ENCODE results near the gene ATOSA. TPM values are rescaled to one million over a fixed set of nuclear protein-coding genes. Genes with fewer than 3 reads are reported as not detected.

The ATOSA gene
- total RNA-seq, 1 donor from 2014 or later = 96.8 TPM

DNA sequence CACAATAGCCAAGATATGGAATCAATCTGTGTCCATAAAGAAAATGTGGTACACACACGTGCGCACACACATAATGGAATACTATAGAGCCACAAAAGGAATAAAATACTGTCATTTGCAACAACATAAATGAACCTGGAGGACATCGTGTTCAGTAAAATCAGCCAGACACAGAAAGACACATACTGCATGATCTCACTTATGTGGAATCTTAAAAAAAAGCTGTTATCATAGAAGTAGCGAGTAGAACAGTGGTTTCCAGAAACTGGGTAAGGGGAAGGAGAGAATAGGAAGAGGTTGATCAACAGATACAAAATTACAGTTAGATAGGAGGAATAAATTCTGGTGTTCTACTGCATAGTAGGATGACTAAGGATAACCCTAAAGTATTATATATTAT lies 11.1 kb downstream of the ATOSA start:
- peaks cover 31% of the 10 kb centered on the region for H3K4me1 Mint-ChIP-seq
- ATAC-seq (ENCODE audit: low read depth) = no peak
- H3K4me3 Mint-ChIP-seq = no peak overlapping the region
- ChIA-PET CTCF (interaction anchor here (0.9 kb wide), 1 partner anchor 62 kb away, joined by 4 read pairs; no protein-coding TSS in a partner anchor), POLR2A (interaction anchor here (0.6 to 0.9 kb wide), 2 partner anchors 12 to 34 kb away, joined by 4 to 13 read pairs; no protein-coding TSS in a partner anchor)
- H3K27me3 Mint-ChIP-seq = no peaks in the 10 kb centered on the region
- peak overlapping the region; percentile 47 for H3K27ac Mint-ChIP-seq
- intact Hi-C loops (cut with micrococcal nuclease) = no loop called here
- DNase-seq = no peak
- H3K36me3 Mint-ChIP-seq (ENCODE audit: low read depth) = peaks cover 83% of the 10 kb centered on the region
- TF ChIP-seq, protein P1, sequence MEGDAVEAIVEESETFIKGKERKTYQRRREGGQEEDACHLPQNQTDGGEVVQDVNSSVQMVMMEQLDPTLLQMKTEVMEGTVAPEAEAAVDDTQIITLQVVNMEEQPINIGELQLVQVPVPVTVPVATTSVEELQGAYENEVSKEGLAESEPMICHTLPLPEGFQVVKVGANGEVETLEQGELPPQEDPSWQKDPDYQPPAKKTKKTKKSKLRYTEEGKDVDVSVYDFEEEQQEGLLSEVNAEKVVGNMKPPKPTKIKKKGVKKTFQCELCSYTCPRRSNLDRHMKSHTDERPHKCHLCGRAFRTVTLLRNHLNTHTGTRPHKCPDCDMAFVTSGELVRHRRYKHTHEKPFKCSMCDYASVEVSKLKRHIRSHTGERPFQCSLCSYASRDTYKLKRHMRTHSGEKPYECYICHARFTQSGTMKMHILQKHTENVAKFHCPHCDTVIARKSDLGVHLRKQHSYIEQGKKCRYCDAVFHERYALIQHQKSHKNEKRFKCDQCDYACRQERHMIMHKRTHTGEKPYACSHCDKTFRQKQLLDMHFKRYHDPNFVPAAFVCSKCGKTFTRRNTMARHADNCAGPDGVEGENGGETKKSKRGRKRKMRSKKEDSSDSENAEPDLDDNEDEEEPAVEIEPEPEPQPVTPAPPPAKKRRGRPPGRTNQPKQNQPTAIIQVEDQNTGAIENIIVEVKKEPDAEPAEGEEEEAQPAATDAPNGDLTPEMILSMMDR (IDR thresholded peaks at IDR 0.05) = no peak
- H3K9me3 Mint-ChIP-seq = no peaks in the 10 kb centered on the region

DNA sequence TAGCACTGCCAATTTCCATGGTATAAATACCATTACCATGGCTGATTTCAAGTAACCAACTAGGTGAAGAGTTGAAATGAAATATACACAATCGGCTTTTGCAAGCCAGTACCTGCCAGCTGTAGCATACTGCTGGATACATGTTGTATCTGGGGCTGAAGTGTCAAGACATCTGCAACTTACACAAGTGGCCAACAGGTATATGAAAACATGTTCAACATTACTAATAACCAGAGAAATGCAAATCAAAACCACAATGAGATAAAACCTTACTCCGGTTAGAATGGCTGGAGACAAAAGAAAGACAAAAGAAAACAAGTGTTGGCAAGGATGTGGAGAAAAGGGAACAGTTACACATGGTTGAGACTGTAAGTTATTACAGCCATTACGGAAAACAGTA lies 11.6 kb downstream of the ATOSA start:
- ChIA-PET POLR2A (no interaction called here), CTCF (no interaction called here)
- DNase-seq (no peak), ATAC-seq (ENCODE audit: low read depth) (peak; percentile 42)
- Mint-ChIP-seq H3K36me3 (ENCODE audit: low read depth) (peaks cover 82% of the 10 kb centered on the region), H3K4me3 (no peak overlapping the region), H3K4me1 (peaks cover 26% of the 10 kb centered on the region), H3K27me3 (no peaks in the 10 kb centered on the region), H3K27ac (peak overlapping the region; percentile 47), H3K9me3 (no peaks in the 10 kb centered on the region)
- TF ChIP-seq, protein P1 (IDR thresholded peaks at IDR 0.05) = no peak
- intact Hi-C loops (cut with micrococcal nuclease) = no loop called here

DNA sequence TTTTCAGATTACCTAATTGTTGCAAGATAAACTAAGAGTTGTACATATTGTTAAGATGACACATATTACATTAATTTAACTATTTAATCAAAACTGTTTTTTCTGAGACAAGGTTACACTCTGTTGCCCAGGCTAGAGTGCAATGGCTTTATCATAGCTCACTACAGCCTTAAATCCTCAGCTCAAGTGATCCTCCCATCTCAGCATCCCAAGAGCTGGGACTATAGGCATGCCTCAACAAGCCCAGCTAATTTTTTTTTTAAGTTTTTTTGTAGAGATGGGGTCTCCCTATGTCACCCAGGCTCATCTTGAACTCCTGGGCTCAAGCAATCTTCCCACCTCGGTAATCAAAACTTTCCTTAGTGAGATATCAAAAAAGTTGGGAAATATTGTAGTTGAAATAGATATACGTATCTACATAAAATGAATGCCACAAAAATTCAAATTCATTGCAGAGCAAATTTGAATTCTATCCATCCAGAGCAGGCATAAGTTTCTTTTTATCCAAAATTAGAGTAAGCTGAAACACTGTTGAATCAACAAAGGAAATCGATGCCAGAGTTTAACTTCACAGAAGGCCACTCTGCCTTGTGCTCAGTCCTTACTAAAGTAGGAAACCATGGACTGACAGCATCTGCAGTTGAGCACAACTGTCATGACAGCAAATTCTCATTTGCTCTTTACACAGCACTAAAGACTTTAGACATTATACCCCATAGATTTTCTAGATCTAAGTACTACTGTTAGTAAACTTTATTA lies 15.5 kb downstream of the ATOSA start:
- CTCF ChIA-PET = interaction anchor here (2.2 kb wide), 1 partner anchor 72 kb away, joined by 5 read pairs; no protein-coding TSS in a partner anchor
- POLR2A ChIA-PET = interaction anchor here (2.1 kb wide), 1 partner anchor 14 kb away, joined by 9 read pairs; no protein-coding TSS in a partner anchor
- ATAC-seq (ENCODE audit: low read depth) (no peak), DNase-seq (no peak)
- no peaks in the 10 kb centered on the region for H3K9me3 Mint-ChIP-seq
- H3K36me3 Mint-ChIP-seq (ENCODE audit: low read depth) = peaks cover 77% of the 10 kb centered on the region
- TF ChIP-seq, protein P1 (IDR thresholded peaks at IDR 0.05) = no peak
- H3K27ac Mint-ChIP-seq = no peak overlapping the region
- no peak overlapping the region for H3K4me3 Mint-ChIP-seq
- intact Hi-C loops (cut with micrococcal nuclease) = no loop called here
- no peaks in the 10 kb centered on the region for H3K27me3 Mint-ChIP-seq
- peaks cover 25% of the 10 kb centered on the region for H3K4me1 Mint-ChIP-seq

DNA sequence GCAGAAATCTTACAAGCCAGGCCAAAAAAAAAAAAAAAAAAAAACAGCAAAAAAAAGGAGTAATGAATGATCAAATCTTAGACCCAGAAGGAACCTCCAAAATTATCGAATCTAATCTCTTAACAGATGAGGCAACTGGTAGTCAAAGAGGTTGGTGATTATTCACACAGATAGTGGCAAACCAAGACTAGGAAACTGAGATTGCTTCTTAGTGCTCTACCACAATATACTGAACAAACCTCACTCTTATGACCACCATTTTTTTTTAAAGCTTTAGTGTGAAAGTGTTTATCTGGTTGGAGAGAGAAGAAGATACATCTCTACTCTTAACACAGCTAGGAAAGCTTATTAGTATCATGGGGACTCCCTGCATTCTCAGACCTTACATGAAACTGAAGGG lies 17.3 kb downstream of the ATOSA start:
- no peak for ATAC-seq (ENCODE audit: low read depth)
- DNase-seq = no peak
- Mint-ChIP-seq H3K27me3 (no peaks in the 10 kb centered on the region), H3K4me1 (peaks cover 21% of the 10 kb centered on the region), H3K4me3 (no peak overlapping the region), H3K36me3 (ENCODE audit: low read depth) (peaks cover 80% of the 10 kb centered on the region), H3K9me3 (no peaks in the 10 kb centered on the region), H3K27ac (no peak overlapping the region)
- TF ChIP-seq, protein P1 (IDR thresholded peaks at IDR 0.05) = no peak
- intact Hi-C loops (cut with micrococcal nuclease) = loop anchor here (2.0 kb wide), 1 partner anchor 15 kb away; no protein-coding TSS in a partner anchor
- CTCF ChIA-PET = interaction anchor here (2.2 kb wide), 1 partner anchor 74 kb away, joined by 5 read pairs; no protein-coding TSS in a partner anchor
- POLR2A ChIA-PET = no interaction called here

DNA sequence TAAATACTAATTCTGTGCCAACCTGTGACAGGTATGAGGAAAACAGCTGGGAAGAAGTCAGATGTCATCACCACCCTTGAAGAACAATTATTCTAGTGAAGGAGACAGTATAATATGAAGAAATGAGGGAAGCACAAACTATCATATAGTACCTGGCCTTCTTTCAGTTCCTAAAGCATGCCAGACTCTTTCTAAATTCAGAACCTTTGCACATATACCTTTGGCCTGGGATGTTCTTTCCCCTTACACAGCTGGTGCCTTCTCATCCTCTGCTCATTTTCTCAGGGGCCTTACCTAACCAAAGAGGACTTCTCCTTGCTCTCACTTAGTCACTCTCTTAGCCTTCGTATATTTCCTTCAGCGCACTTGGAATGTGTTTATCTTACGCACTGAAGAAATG lies 19.0 kb downstream of the ATOSA start:
- intact Hi-C loops (cut with micrococcal nuclease) = loop anchor here (2.0 kb wide), 1 partner anchor 17 kb away; no protein-coding TSS in a partner anchor
- no peaks in the 10 kb centered on the region for H3K9me3 Mint-ChIP-seq
- peaks cover 74% of the 10 kb centered on the region for H3K36me3 Mint-ChIP-seq (ENCODE audit: low read depth)
- DNase-seq (no peak), ATAC-seq (ENCODE audit: low read depth) (no peak)
- TF ChIP-seq, protein P1 (IDR thresholded peaks at IDR 0.05) = no peak
- H3K4me1 Mint-ChIP-seq = peaks cover 18% of the 10 kb centered on the region
- H3K27me3 Mint-ChIP-seq = no peaks in the 10 kb centered on the region
- H3K4me3 Mint-ChIP-seq = no peak overlapping the region
- peak overlapping the region; percentile 53 for H3K27ac Mint-ChIP-seq
- ChIA-PET CTCF (no interaction called here), POLR2A (no interaction called here)
